Ectodermal cell (in vitro differentiated cells): ENCODE data around the gene CFAP61.

Experiments
- H3K27ac ChIP-seq: 2 replicates; pipeline ENCODE4 v1.7.0; 2013; ENCODE audit warnings: mild to moderate bottlenecking, low read depth, low read length; ENCODE audit not compliant: insufficient read depth, poor library complexity, severe bottlenecking
- H3K27me3 ChIP-seq: 2 replicates; pipeline ENCODE4 v1.7.0; 2013; ENCODE audit warnings: mild to moderate bottlenecking, low read length; ENCODE audit not compliant: insufficient read depth, control insufficient read depth, poor library complexity, severe bottlenecking
- H3K36me3 ChIP-seq: one replicate; pipeline ENCODE4 v1.7.0; 2013; ENCODE audit warnings: low read length; ENCODE audit not compliant: control insufficient read depth, insufficient read depth
- H3K4me1 ChIP-seq: one replicate; pipeline ENCODE4 v1.7.0; 2013; ENCODE audit warnings: low read length; ENCODE audit not compliant: control insufficient read depth, insufficient read depth
- H3K4me3 ChIP-seq: 2 replicates; pipeline ENCODE4 v1.7.0; 2013; ENCODE audit warnings: low read depth, low read length, control low read depth; ENCODE audit not compliant: insufficient read depth
- H3K9me3 ChIP-seq: 2 replicates; pipeline ENCODE4 v1.7.0; 2013; ENCODE audit warnings: mild to moderate bottlenecking, low read length, moderate library complexity; ENCODE audit not compliant: control insufficient read depth
- WGBS, 2 experiments: methylation state at CpG; one replicate each; pipeline ENCODE4 v1.1.7; 2013; ENCODE audit warnings: missing lambda C conversion rate in 2 of 2; 5-methylcytosine and 5-hydroxymethylcytosine counted together

Gene CFAP61

DNA sequence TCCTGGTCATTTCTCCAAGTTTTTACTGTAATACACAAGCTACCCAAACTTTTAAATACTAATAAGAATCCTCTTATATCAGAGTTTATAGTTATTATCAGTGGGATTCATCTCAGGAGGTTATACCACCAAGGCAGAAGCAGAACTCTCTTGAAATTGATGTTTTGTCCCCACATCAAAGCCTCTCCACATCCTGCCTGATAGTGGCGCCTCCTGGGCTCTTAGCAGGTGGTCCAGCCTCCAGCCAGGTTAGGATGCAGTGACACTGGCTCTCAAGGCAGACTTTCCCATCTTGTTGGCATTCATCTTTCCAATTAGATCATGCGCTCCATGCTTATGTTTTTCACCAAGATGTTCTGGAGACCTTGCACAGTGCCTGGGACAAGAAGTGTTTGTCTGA, 233.7 kb downstream of the CFAP61 start:
- Histone ChIP-seq H3K9me3 (no peaks in the 10 kb centered on the region), H3K36me3 (no peaks in the 10 kb centered on the region), H3K27me3 (no peaks in the 10 kb centered on the region), H3K4me1 (no peaks in the 10 kb centered on the region), H3K27ac (no peak overlapping the region), H3K4me3 (no peak overlapping the region)
- WGBS, 2 experiments, result 88 to 93% methylated on average over 2 of the region's 2 CpGs

- WGBS, 2 experiments, result 86 to 93% methylated on average over 2 to 3 of the region's 3 CpGs
- Histone ChIP-seq H3K27me3 (no peaks in the 10 kb centered on the region), H3K27ac (no peak overlapping the region), H3K4me1 (no peaks in the 10 kb centered on the region), H3K4me3 (no peak overlapping the region), H3K9me3 (no peaks in the 10 kb centered on the region), H3K36me3 (no peaks in the 10 kb centered on the region)
These were observed 237.0 kb downstream of the CFAP61 start for GRCh38 chr20:20289331-20289730.

GRCh38 chr20:20292472-20292871, 240.1 kb downstream of the CFAP61 start:
- Histone ChIP-seq H3K9me3 (no peaks in the 10 kb centered on the region), H3K27me3 (no peaks in the 10 kb centered on the region), H3K4me3 (no peak overlapping the region), H3K27ac (no peak overlapping the region), H3K36me3 (no peaks in the 10 kb centered on the region), H3K4me1 (no peaks in the 10 kb centered on the region)
- WGBS, 2 experiments, result 88 to 94% methylated on average over 4 of the region's 4 CpGs

- no peak overlapping the region for H3K4me3 ChIP-seq
- 92 to 94% methylated on average over 4 of the region's 4 CpGs for WGBS, 2 experiments
- H3K36me3 ChIP-seq, result no peaks in the 10 kb centered on the region
- H3K9me3 ChIP-seq, result no peaks in the 10 kb centered on the region
- no peaks in the 10 kb centered on the region for H3K4me1 ChIP-seq
- H3K27me3 ChIP-seq, result no peaks in the 10 kb centered on the region
- H3K27ac ChIP-seq, result no peak overlapping the region
These were observed 240.8 kb downstream of the CFAP61 start for GRCh38 chr20:20293141-20293540.

- Histone ChIP-seq H3K4me1 (no peaks in the 10 kb centered on the region), H3K27ac (no peak overlapping the region), H3K9me3 (no peaks in the 10 kb centered on the region), H3K36me3 (no peaks in the 10 kb centered on the region), H3K4me3 (no peak overlapping the region), H3K27me3 (no peaks in the 10 kb centered on the region)
- WGBS, 2 experiments, result 92 to 97% methylated on average over 6 to 7 of the region's 7 CpGs
These were observed 241.5 kb downstream of the CFAP61 start for GRCh38 chr20:20293691-20294385.

- Histone ChIP-seq H3K4me3 (no peak overlapping the region), H3K27me3 (no peaks in the 10 kb centered on the region), H3K27ac (no peak overlapping the region), H3K9me3 (no peaks in the 10 kb centered on the region), H3K4me1 (no peaks in the 10 kb centered on the region), H3K36me3 (no peaks in the 10 kb centered on the region)
- 81 to 84% methylated on average over 5 to 6 of the region's 6 CpGs for WGBS, 2 experiments
These were observed 243.5 kb downstream of the CFAP61 start for GRCh38 chr20:20295621-20296498.

DNA sequence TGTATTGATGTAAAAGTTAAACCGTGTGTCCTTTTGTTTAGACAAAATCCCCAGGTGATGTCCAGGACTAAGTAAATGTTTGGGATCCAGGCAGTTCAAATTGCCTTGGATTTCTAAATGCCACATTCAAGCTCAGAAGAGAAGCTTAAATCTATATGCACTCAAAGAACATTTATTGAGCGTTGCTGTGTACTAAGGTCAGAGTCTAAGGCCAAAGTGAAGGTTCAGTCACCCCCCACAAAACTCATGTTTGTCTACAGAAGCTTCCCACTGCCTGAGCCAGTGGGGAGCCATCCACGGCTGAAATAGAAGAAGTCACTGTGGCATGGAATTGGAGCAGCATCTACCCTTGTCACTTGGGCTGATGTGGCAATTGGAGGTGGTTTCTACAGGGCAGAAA, 244.8 kb downstream of the CFAP61 start:
- H3K4me3 ChIP-seq, result no peak overlapping the region
- WGBS, 2 experiments, result 88% methylated on average over 3 of the region's 3 CpGs
- H3K4me1 ChIP-seq, result no peaks in the 10 kb centered on the region
- no peaks in the 10 kb centered on the region for H3K9me3 ChIP-seq
- H3K27ac ChIP-seq, result no peak overlapping the region
- no peaks in the 10 kb centered on the region for H3K36me3 ChIP-seq
- no peaks in the 10 kb centered on the region for H3K27me3 ChIP-seq

GRCh38 chr20:20297752-20298151, 245.4 kb downstream of the CFAP61 start:
- Histone ChIP-seq H3K4me3 (no peak overlapping the region), H3K36me3 (no peaks in the 10 kb centered on the region), H3K27ac (no peak overlapping the region), H3K9me3 (no peaks in the 10 kb centered on the region), H3K4me1 (no peaks in the 10 kb centered on the region), H3K27me3 (no peaks in the 10 kb centered on the region)
- WGBS, 2 experiments, result 96 to 100% methylated on average over 2 of the region's 2 CpGs

GRCh38 chr20:20299904-20300303, 247.6 kb downstream of the CFAP61 start:
- no peaks in the 10 kb centered on the region for H3K27me3 ChIP-seq
- 76 to 77% methylated on average over 6 to 7 of the region's 7 CpGs for WGBS, 2 experiments

DNA sequence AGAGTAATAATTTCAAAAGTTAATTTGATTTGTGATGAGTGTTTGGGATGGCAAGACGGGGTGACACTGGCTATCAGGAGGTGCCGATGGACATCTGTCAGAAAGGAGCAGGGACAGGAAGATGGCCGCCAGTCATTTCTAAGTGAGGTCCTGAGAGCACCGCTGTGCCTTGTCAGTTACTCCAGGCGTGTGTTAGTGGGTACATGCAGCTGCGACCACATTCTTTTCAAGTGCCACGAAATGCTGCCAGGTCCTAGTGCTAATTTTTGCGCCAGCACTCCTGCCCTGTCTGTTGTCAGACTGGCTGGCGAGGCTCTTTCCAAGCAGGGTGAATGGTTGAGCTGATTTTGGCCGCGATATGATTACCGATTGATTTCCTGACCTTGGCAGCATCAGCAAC, 251.0 kb downstream of the CFAP61 start:
- H3K27ac ChIP-seq, result no peak overlapping the region
- no peaks in the 10 kb centered on the region for H3K36me3 ChIP-seq
- no peaks in the 10 kb centered on the region for H3K4me1 ChIP-seq
- WGBS, 2 experiments, result 93 to 95% methylated on average over 12 of the region's 12 CpGs
- no peaks in the 10 kb centered on the region for H3K27me3 ChIP-seq
- H3K4me3 ChIP-seq, result no peak overlapping the region
- H3K9me3 ChIP-seq, result no peaks in the 10 kb centered on the region

More at GRCh38 chr20:20299904-20300303, 247.6 kb downstream of the CFAP61 start:
- H3K36me3 ChIP-seq, result no peaks in the 10 kb centered on the region
- H3K27ac ChIP-seq, result no peak overlapping the region
- H3K9me3 ChIP-seq, result no peaks in the 10 kb centered on the region
- H3K4me1 ChIP-seq, result no peaks in the 10 kb centered on the region
- no peak overlapping the region for H3K4me3 ChIP-seq
